DLD1 (cell line): ENCODE measurements around the gene PTPRN2.
"Not testable (repeated sequence)": the region's sequence is repeated elsewhere in the genome, so short reads cannot be mapped to it uniquely, and the experiment has no call there.

ENCODE experiments used
- in situ Hi-C: cut with HindIII; loops from 2 replicates; pipeline ENCODE4 v1.10.0; 2017; ENCODE audit warnings: low sequenced_read_pairs

PTPRN2 gene

GRCh38 chr7:157733760-157734395 is 853.7 kb downstream of the PTPRN2 start:
- in situ Hi-C loops = not testable (repeated sequence)

GRCh38 chr7:157731126-157731525 is 856.5 kb downstream of the PTPRN2 start:
- in situ Hi-C loops = no loop called here

GRCh38 chr7:157730614-157731013 is 857.0 kb downstream of the PTPRN2 start:
- in situ Hi-C loops = no loop called here

- in situ Hi-C loops = no loop called here
These were observed 858.1 kb downstream of the PTPRN2 start for GRCh38 chr7:157729566-157729965.

GRCh38 chr7:157727964-157728615 is 859.5 kb downstream of the PTPRN2 start:
- in situ Hi-C loops = no loop called here

- in situ Hi-C loops = no loop called here
These were observed 860.9 kb downstream of the PTPRN2 start for GRCh38 chr7:157726764-157727163.

DNA sequence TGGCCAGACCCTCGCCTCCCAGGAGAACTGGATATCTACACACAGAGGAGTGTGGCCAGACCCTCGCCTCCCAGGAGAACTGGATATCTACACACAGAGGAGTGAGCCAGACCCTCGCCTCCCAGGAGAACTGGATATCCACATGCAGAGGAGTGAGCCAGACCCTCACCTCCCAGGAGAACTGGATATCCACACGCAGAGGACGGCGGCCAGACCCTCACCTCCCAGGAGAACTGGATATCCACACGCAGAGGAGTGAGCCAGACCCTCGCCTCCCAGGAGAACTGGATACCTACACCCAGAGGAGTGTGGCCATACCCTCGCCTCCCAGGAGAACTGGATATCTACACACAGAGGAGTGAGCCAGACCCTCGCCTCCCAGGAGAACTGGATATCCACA is 862.3 kb downstream of the PTPRN2 start:
- in situ Hi-C loops = not testable (repeated sequence)

DNA sequence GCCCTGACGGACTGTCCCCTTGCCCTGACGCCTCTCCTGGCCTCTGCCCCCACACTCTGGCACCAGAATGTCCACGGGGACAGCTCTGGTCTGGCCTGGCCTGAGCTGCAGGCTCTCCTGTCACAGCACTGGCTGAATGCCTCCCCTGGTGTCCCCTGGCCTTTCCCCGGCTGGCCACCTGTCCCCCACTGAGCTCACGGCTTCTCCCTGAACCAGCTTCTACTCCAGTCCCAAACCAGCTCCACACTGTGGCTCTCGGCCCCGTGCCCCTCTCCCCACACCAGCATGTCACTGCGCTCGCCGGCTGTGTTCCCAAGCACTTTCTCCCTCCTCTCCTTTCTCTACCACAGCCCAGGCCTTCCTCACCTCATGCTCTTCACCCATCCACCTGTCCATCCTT is 864.4 kb downstream of the PTPRN2 start:
- in situ Hi-C loops = no loop called here

GRCh38 chr7:157722137-157723060 is 865.2 kb downstream of the PTPRN2 start:
- in situ Hi-C loops = no loop called here

DNA sequence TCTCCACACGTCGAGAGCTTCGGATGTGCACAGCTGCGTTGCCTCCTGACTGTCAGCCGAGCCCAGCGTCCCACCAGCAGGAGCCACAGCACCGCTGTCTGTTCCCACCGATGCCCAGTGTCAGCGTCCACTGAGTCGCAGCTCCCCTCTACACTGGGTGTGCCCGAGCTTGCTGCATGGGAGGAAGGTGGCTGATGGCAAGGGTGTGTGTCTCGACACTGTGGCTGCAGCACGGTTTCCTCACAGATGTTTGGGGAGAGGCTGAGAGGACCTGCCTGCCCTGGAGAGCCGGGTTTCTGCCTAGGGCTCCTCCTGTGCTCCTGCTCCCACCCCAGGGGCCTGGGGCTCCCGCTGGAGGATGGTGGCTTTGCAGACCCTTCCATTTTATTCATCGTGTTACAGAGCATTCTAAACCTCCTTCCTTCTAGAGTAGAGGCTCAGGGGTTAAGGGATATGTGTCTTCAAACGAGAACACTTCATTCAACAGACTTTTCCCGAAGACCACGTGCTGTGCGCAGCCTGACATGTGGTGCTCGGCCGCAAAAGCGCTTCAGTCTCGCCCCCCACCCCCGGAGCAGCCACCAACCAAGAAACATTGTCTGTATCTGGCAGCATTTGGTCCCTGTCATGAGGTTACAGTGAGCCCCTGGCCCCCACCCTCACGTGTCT is 866.0 kb downstream of the PTPRN2 start:
- in situ Hi-C loops = no loop called here

GRCh38 chr7:157719705-157720655 is 867.6 kb downstream of the PTPRN2 start:
- in situ Hi-C loops = no loop called here

DNA sequence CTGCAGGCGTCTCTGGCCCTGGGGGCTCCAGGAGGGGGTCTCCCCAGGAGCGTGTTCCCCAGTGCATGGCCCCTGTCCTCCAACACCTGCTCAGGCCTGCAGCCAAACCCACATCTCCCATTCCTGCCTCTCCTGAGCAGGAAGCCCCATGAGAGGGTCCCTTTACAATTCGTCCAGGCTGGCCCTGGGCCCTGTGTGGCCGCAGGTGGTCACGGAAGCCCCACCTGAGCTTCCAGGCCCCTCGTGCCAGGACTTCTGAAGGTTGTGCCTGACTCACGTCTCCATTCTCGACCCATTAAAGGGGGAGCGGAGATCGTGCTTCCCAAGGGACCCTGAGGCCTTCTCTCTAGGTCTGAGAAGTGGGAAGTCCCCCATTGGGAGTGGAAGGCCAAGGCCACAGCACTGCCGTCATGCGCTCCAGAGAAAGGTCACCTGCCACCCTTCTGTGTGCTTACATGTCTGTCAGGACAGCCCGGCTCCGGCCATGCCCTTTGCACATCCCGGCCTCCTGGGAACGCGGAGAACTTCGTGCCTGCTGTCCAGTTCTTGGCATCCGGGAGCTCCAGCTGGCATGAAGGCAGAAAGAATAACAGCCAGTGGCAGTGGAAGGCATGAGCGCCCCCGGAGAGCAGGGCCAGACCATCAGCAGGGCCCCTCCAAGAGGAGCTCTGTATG is 868.5 kb downstream of the PTPRN2 start:
- in situ Hi-C loops = no loop called here

- in situ Hi-C loops = no loop called here
These were observed 869.2 kb downstream of the PTPRN2 start for GRCh38 chr7:157718303-157719007.

GRCh38 chr7:157717211-157718174 is 870.1 kb downstream of the PTPRN2 start:
- in situ Hi-C loops = no loop called here

- in situ Hi-C loops = no loop called here
These were observed 871.7 kb downstream of the PTPRN2 start for GRCh38 chr7:157715938-157716280.

- in situ Hi-C loops = no loop called here
These were observed 872.3 kb downstream of the PTPRN2 start for GRCh38 chr7:157715071-157715937.
